Aorta (tissue), 5 donors: ENCODE results near the gene RASL12. TPM values are rescaled to one million over a fixed set of nuclear protein-coding genes. Genes with fewer than 3 reads are reported as not detected.

Source experiments
- ATAC-seq: fragments of 200-7000 bp; cut with Tn5 transposase; one replicate; pipeline ENCODE4 v1.9.1; 2022; ENCODE audit warnings: moderate library complexity; ENCODE audit not compliant: low FRiP score
- DNase-seq, 2 donors: peaks; one replicate each; pipeline ENCODE4 v3.0.0-alpha.2; 2020
- H3K27ac ChIP-seq, 2 donors: one replicate each; pipeline ENCODE4 v1.5.1; 2013; ENCODE audit warnings: low read length in 2 of 2, mild to moderate bottlenecking in 2 of 2, moderate library complexity in 2 of 2, control low read depth in 1 of 2, inconsistent platforms in 1 of 2, low read depth in 1 of 2
- H3K27me3 ChIP-seq, 2 donors: one replicate each; pipeline ENCODE4 v1.6.1; 2013; ENCODE audit warnings: control low read depth in 1 of 2, low read length in 1 of 2, mild to moderate bottlenecking in 1 of 2, moderate library complexity in 1 of 2; ENCODE audit not compliant: insufficient read depth in 2 of 2, control insufficient read depth in 1 of 2
- H3K36me3 ChIP-seq, 2 donors: one replicate each; pipeline ENCODE4 v1.6.1; 2013; ENCODE audit warnings: control low read depth in 1 of 2, low read length in 1 of 2, mild to moderate bottlenecking in 1 of 2; ENCODE audit not compliant: insufficient read depth in 2 of 2, control insufficient read depth in 1 of 2
- H3K4me1 ChIP-seq, 2 donors: one replicate each; pipeline ENCODE4 v1.6.1; 2013; ENCODE audit warnings: low read length in 2 of 2, control low read depth in 1 of 2, mild to moderate bottlenecking in 1 of 2, moderate library complexity in 1 of 2; ENCODE audit not compliant: insufficient read depth in 2 of 2, control insufficient read depth in 1 of 2
- H3K4me3 ChIP-seq, 2 donors: one replicate each; pipeline ENCODE4 v1.5.1; 2013; ENCODE audit warnings: low read length in 2 of 2, control low read depth in 1 of 2, mild to moderate bottlenecking in 1 of 2
- H3K9me3 ChIP-seq: one replicate; pipeline ENCODE4 v1.6.1; 2013; ENCODE audit warnings: mild to moderate bottlenecking, low read length; ENCODE audit not compliant: control insufficient read depth
- WGBS, 2 donors: extraction: QIAGEN DNeasy Blood & Tissue Kit; methylation state at CpG; one replicate each; pipeline ENCODE4 v1.1.7; 2013; 5-methylcytosine and 5-hydroxymethylcytosine counted together
- intact Hi-C, 2 donors: fragments of 100-400 bp; cut with DNase I; formaldehyde crosslinking; loops; one replicate each; pipeline versions ENCODE4 v1.14.2 to v1.15.0; 2022
- polyA plus RNA-seq, 2 donors: library from polyadenylated mRNA; stranded (reverse); fragments of 200-250 nt; gene quantifications; one replicate each; pipeline ENCODE4 v1.2.3, GENCODE V29; 2013
- total RNA-seq, 2 donors: library from RNA; stranded (reverse); fragmentation: NEBNext Ultra II Directional; extraction: Animal tissue kit (Norgen Biotek cat#: 25700); gene quantifications; one replicate each; pipeline ENCODE4 v1.2.1, GENCODE V29; 2021
- donor health status: healthy with polysubstance abuse.
- donor health status: Bipolar disorder and iron deficiency.
- donor health status: DM: no; HTN: no; CAD: no.
- donor health status: DM: no; HTN: no; CAD: no.
- donor health status: DM: yes; HTN: yes; CAD: no.

The RASL12 gene
- total and polyA plus RNA-seq, 4 donors, result 51.3 to 171 (median 84.5) TPM

DNA sequence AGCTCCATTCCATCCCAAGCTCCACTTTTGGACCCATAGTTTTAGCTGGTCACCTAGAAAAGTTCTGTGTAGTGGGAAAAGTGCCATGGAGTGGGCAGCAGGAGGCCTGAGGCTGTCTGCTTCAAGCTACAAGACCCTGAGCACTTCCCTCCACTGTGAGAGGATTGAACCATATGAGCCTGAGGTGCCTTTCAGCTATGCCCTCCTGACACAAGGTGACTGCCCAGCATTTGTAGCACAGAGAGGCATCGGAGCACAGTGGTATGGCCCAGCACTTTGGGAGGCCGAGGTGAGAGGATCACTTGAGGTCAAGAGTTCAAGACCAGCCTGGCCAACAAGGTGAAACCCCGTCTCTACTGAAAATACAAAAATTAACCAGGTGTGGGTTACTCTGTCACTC is 4.8 kb upstream of the RASL12 start:
- Histone ChIP-seq H3K9me3 (no peaks in the 10 kb centered on the region), H3K27me3 (no peaks in the 10 kb centered on the region), H3K36me3 (no peaks in the 10 kb centered on the region), H3K4me3 (no peak overlapping the region), H3K4me1 (no peaks in the 10 kb centered on the region), H3K27ac (peak overlapping the region in 1 of 2 donors; percentile 100)
- intact Hi-C loops, result no loop called here
- DNase-seq (peak in 1 of 2 donors; percentile 9), ATAC-seq (no peak)
- 90 to 94% methylated on average over 3 of the region's 3 CpGs for WGBS, 2 donors

- H3K27ac ChIP-seq, result peak overlapping the region; percentile 63 to 100
- WGBS, 2 donors, result 5 to 6% methylated on average over 1 of the region's 1 CpG
- H3K4me1 ChIP-seq, result no peaks in the 10 kb centered on the region
- no peak overlapping the region for H3K4me3 ChIP-seq
- no peaks in the 10 kb centered on the region for H3K27me3 ChIP-seq
- intact Hi-C loops, result no loop called here
- DNase-seq (peak in 1 of 2 donors; percentile 30), ATAC-seq (no peak)
- no peaks in the 10 kb centered on the region for H3K9me3 ChIP-seq
- H3K36me3 ChIP-seq, result no peaks in the 10 kb centered on the region
These were observed 4.2 kb upstream of the RASL12 start for GRCh38 chr15:65072027-65072426.

DNA sequence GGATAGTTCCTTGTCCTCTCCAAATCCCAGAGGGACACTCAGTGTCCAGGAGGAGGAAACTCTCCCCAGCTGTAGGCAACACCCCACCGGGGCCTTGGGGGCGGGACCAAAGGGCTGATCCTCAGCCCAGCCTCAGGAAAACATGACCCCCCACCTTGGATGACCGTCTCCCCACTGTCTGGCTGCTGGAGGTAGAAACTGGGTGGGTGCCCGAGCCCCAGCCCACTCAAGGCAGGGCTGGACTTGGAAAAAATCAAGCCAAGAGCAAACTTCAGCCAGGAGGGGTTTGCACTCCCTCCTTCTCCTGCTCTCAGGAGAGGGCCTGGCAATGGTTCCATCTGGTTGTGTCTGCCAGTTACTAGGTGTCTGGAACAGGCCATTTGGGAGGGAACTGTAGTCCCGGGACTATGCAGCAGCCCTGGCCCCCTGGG is 3.6 kb upstream of the RASL12 start:
- no peak overlapping the region for H3K4me3 ChIP-seq
- no peaks in the 10 kb centered on the region for H3K27me3 ChIP-seq
- intact Hi-C loops, result no loop called here
- peak; percentile 79 to 85 for DNase-seq
- ATAC-seq, result peak; percentile 41
- H3K9me3 ChIP-seq, result no peaks in the 10 kb centered on the region
- WGBS, 2 donors, result 3 to 5% methylated on average over 5 of the region's 5 CpGs
- no peaks in the 10 kb centered on the region for H3K4me1 ChIP-seq
- H3K27ac ChIP-seq, result peak overlapping the region; percentile 63 to 100
- no peaks in the 10 kb centered on the region for H3K36me3 ChIP-seq

DNA sequence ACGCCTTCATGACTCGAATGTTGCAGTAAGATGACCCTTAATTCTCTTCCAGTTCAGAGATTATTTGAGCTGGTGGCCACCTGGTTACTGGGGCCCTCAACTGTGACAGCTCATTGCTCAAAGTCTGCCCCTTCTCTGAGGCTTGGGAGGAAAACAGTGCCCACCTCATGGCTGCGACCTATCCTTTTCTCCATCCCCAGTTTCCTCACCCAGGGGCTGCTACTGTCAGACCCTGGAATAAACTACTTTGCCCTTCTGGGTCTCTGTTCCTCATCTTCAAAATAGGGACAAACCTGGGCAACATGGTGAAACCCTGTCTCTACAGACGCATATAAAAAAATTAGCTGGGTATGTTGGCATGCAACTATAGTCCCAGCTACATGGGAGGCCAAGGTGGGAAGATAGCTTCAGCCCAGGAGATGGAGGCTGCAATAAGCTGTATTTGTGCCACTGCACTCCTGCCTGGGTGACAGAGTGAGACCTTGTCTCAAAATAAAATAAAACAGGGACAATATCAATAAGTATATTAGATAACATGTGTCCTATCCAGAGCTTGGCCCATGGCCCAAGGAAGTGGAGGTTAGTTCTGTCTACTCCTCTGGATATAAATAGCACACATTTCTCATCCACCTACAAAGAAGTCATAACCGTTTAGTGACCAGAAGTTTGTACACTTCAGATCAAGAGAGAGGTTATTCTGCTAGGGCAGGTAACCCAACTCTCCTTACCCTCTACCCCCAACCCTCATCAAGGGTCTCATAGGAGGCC is 2.2 kb upstream of the RASL12 start:
- Histone ChIP-seq H3K27me3 (no peaks in the 10 kb centered on the region), H3K36me3 (no peaks in the 10 kb centered on the region), H3K4me1 (peaks cover 2 to 3% of the 10 kb centered on the region in 2 donors), H3K27ac (peak overlapping the region in 1 of 2 donors; percentile 100), H3K9me3 (no peaks in the 10 kb centered on the region), H3K4me3 (no peak overlapping the region)
- intact Hi-C loops, result no loop called here
- 61 to 62% methylated on average over 5 of the region's 5 CpGs for WGBS, 2 donors
- ATAC-seq (no peak), DNase-seq (peak in 1 of 2 donors; percentile 36)

GRCh38 chr15:65069179-65069578 is 1.4 kb upstream of the RASL12 start:
- Histone ChIP-seq H3K9me3 (no peaks in the 10 kb centered on the region), H3K36me3 (no peaks in the 10 kb centered on the region), H3K4me3 (no peak overlapping the region), H3K27me3 (no peaks in the 10 kb centered on the region), H3K27ac (peak overlapping the region; percentile 2 to 100), H3K4me1 (peaks cover 2 to 4% of the 10 kb centered on the region in 2 donors)
- ATAC-seq (peak; percentile 1), DNase-seq (peak in 1 of 2 donors; percentile 62)
- WGBS, 2 donors, result 5 to 8% methylated on average over 1 of the region's 1 CpG
- intact Hi-C loops, result no loop called here

- no peaks in the 10 kb centered on the region for H3K27me3 ChIP-seq
- H3K4me1 ChIP-seq, result peaks cover 2 to 7% of the 10 kb centered on the region in 2 donors
- DNase-seq, result peak in 1 of 2 donors; percentile 47
- H3K27ac ChIP-seq, result peak overlapping the region; percentile 88 to 100
- peak overlapping the region; percentile 90 to 91 for H3K4me3 ChIP-seq
- intact Hi-C loops, result no loop called here
- no peaks in the 10 kb centered on the region for H3K36me3 ChIP-seq
- ATAC-seq, result no peak
- 40 to 44% methylated on average over 3 of the region's 3 CpGs for WGBS, 2 donors
- H3K9me3 ChIP-seq, result no peaks in the 10 kb centered on the region
These were observed 605 bp upstream of the RASL12 start for GRCh38 chr15:65068403-65068788.

DNA sequence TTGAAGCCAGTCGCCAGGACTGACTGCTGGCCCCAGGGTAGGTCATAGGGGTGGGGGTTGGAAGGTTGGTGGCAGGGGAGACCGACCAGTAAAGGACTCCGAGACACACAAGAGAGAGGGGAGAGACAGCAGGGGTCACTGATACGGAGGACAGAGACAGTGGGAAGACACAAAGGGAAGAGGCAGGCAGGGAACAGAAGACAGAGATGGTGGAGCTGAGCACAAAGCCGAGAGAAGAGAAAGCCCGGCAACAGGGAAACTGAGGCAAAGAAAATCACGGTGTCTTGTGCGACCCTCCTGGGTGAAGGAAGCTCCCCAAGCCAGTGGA is 510 bp downstream of the RASL12 start:
- Histone ChIP-seq H3K4me3 (peak overlapping the region; percentile 90 to 91), H3K4me1 (peaks cover 2 to 9% of the 10 kb centered on the region in 2 donors), H3K36me3 (no peaks in the 10 kb centered on the region), H3K27ac (peak overlapping the region; percentile 88 to 100), H3K9me3 (no peaks in the 10 kb centered on the region), H3K27me3 (no peaks in the 10 kb centered on the region)
- no peak for ATAC-seq
- 1 to 2% methylated on average over 8 of the region's 8 CpGs for WGBS, 2 donors
- no peak for DNase-seq
- intact Hi-C loops, result loop anchor here (2.0 kb wide), 2 partner anchors 18 to 22 kb away; no protein-coding TSS in a partner anchor

DNA sequence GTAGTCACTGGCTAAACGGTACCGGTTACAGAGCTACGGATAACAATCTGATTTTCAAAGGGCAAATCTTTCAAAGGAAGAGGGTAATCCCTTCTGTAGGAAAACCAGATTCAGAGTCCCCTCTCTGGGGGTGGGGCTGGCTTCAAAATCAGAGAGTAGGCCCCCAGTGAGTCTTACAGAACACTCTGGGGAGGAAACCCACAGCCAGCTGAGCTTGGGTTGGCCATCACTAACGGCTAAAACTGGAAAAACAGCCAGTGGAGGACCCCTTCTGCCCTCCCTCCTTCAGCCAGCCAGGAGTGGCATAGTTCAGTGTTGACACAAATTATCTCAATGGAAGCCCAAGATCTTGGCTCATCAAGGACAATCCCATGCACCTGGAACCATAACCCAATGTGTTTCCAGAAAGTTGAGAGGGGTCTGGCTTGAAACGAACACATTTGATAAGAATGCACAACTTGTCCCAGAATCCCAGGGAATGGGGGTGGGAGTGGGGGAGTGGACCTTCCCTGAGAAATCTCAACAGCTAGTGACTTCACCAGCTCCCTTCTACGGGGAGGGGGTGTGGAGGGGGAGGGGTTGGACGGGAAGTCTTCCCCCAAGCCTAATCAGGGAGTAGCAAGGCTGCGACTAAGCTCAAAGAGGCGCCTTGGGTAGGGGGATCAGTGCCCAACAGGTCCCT is 1.0 kb downstream of the RASL12 start:
- peaks cover 2 to 11% of the 10 kb centered on the region in 2 donors for H3K4me1 ChIP-seq
- intact Hi-C loops, result loop anchor here (2.0 kb wide), 2 partner anchors 18 to 22 kb away; no protein-coding TSS in a partner anchor
- ATAC-seq (peak; percentile 45), DNase-seq (peak; percentile 76 to 90)
- peak overlapping the region; percentile 88 to 100 for H3K27ac ChIP-seq
- no peaks in the 10 kb centered on the region for H3K9me3 ChIP-seq
- H3K36me3 ChIP-seq, result no peaks in the 10 kb centered on the region
- no peaks in the 10 kb centered on the region for H3K27me3 ChIP-seq
- WGBS, 2 donors, result 3% methylated on average over 9 of the region's 9 CpGs
- peak overlapping the region; percentile 90 to 91 for H3K4me3 ChIP-seq
